IMR-90 (cell line): Measurements from ENCODE around the gene COLEC11. TPM values are rescaled to one million over a fixed set of nuclear protein-coding genes. Genes with fewer than 3 reads are reported as not detected.

Experiments
- ATAC-seq: fragments of 200-7000 bp; cut with Tn5 transposase; 2 replicates; pipeline ENCODE4 v1.9.1; 2020; ENCODE audit warnings: low read depth, mild to moderate bottlenecking, moderate library complexity
- BruUV-seq: library from RNA; stranded (reverse); fragments of 400-500 nt; replicated peaks from 2 replicates; lab custom pipeline; 2021; lab: Mats Ljungman, UMichigan
- CTCF ChIA-PET: fragments of 300-600 bp; formaldehyde crosslinking; extraction: SDS; loops from one replicate; lab custom pipeline; 2021; ENCODE audit warnings: antibody characterized with exemption; lab: Yijun Ruan, JAX
- POLR2A ChIA-PET: fragments of 300-600 bp; sonication (Branson Sonifier 250); formaldehyde crosslinking; loops from one replicate; lab custom pipeline; 2022; ENCODE audit warnings: antibody characterized with exemption; ENCODE audit not compliant: unreplicated experiment; lab: Charles Lee
- DNase-seq: peaks from one replicate; pipeline ENCODE4 v3.0.0; 2013
- H2AFZ ChIP-seq: replicated peaks from 2 replicates; pipeline ENCODE3; 2013; ENCODE audit warnings: low read length, mild to moderate bottlenecking; ENCODE audit not compliant: poor library complexity
- H2AK5ac ChIP-seq: 2 replicates; pipeline ENCODE4 v1.6.1; 2013; ENCODE audit warnings: low read depth, low read length, inconsistent platforms
- H2AK9ac ChIP-seq: replicated peaks from 2 replicates; pipeline ENCODE3; 2013; ENCODE audit warnings: mild to moderate bottlenecking, low read depth, low read length, moderate library complexity; ENCODE audit not compliant: poor library complexity
- H2BK120ac ChIP-seq: 2 replicates; pipeline ENCODE4 v1.6.1; 2013; ENCODE audit warnings: low read depth, low read length, inconsistent platforms
- H2BK15ac ChIP-seq: 3 replicates; pipeline ENCODE4 v1.6.1; 2013; ENCODE audit warnings: low read depth, low read length, inconsistent platforms
- H2BK20ac ChIP-seq: 2 replicates; pipeline ENCODE4 v1.6.1; 2013; ENCODE audit warnings: low read depth, mild to moderate bottlenecking, inconsistent platforms, low read length, moderate library complexity
- H2BK5ac ChIP-seq: 2 replicates; pipeline ENCODE4 v1.6.1; 2013; ENCODE audit warnings: mild to moderate bottlenecking, low read depth, low read length, inconsistent platforms; ENCODE audit not compliant: poor library complexity, severe bottlenecking
- H3K14ac ChIP-seq: replicated peaks from 2 replicates; pipeline ENCODE4 v1.6.1; 2013; ENCODE audit warnings: low read depth, low read length, inconsistent platforms
- H3K18ac ChIP-seq: 2 replicates; pipeline ENCODE4 v1.6.1; 2013; ENCODE audit warnings: low read depth, low read length, control low read depth
- H3K23ac ChIP-seq: 2 replicates; pipeline ENCODE4 v1.6.1; 2013; ENCODE audit warnings: low read depth, low read length, inconsistent platforms
- H3K27ac ChIP-seq: 2 replicates; pipeline ENCODE4 v1.5.1; 2013; ENCODE audit warnings: mild to moderate bottlenecking, control low read depth, low read length; ENCODE audit not compliant: insufficient read depth
- H3K27me3 ChIP-seq: 2 replicates; pipeline ENCODE4 v1.6.1; 2013; ENCODE audit warnings: low read length; ENCODE audit not compliant: control insufficient read depth, insufficient read depth
- H3K36me3 ChIP-seq: 2 replicates; pipeline ENCODE4 v1.6.1; 2013; ENCODE audit warnings: low read length, mixed read lengths; ENCODE audit not compliant: control insufficient read depth, insufficient read depth
- H3K4ac ChIP-seq: 2 replicates; pipeline ENCODE4 v1.6.1; 2013; ENCODE audit warnings: low read depth, low read length, inconsistent platforms
- H3K4me1 ChIP-seq: 2 replicates; pipeline ENCODE4 v1.6.1; 2013; ENCODE audit warnings: low read length, mixed read lengths; ENCODE audit not compliant: control insufficient read depth, insufficient read depth
- H3K4me2 ChIP-seq: 2 replicates; pipeline ENCODE4 v1.6.1; 2013; ENCODE audit warnings: low read depth, mild to moderate bottlenecking, control low read depth, low read length, moderate library complexity
- H3K4me3 ChIP-seq: 2 replicates; pipeline ENCODE4 v1.5.1; 2013; ENCODE audit warnings: low read depth, mild to moderate bottlenecking, control low read depth, low read length, moderate library complexity; ENCODE audit not compliant: insufficient read depth
- H3K56ac ChIP-seq: 2 replicates; pipeline ENCODE4 v1.6.1; 2013; ENCODE audit warnings: low read length, inconsistent platforms; ENCODE audit not compliant: insufficient read depth; ENCODE audit errors: extremely low read depth
- H3K79me1 ChIP-seq, 2 experiments: 2 replicates each; pipeline ENCODE4 v1.6.1; 2013; ENCODE audit warnings: low read length in 2 of 2, inconsistent platforms in 1 of 2, low read depth in 1 of 2
- H3K9ac ChIP-seq: 2 replicates; pipeline ENCODE4 v1.6.1; 2013; ENCODE audit warnings: low read depth, low read length, control low read depth
- H3K9me1 ChIP-seq: 2 replicates; pipeline ENCODE4 v1.6.1; 2013; ENCODE audit warnings: low read length, inconsistent platforms; ENCODE audit not compliant: insufficient read depth
- H3K9me3 ChIP-seq: 2 replicates; pipeline ENCODE4 v1.6.1; 2013; ENCODE audit warnings: low read length; ENCODE audit not compliant: control insufficient read depth, insufficient read depth
- H4K20me1 ChIP-seq: 2 replicates; pipeline ENCODE4 v1.6.1; 2013; ENCODE audit warnings: low read length, inconsistent platforms; ENCODE audit not compliant: insufficient read depth
- H4K5ac ChIP-seq: 2 replicates; pipeline ENCODE4 v1.6.1; 2013; ENCODE audit warnings: mild to moderate bottlenecking, low read depth, low read length, control low read depth
- H4K8ac ChIP-seq, 2 experiments: 2 replicates each; pipeline ENCODE4 v1.6.1; 2013; ENCODE audit warnings: low read depth in 2 of 2, low read length in 2 of 2, control low read depth in 1 of 2, inconsistent platforms in 1 of 2
- H4K91ac ChIP-seq: 2 replicates; pipeline ENCODE4 v1.6.1; 2013; ENCODE audit warnings: low read depth, low read length, inconsistent platforms; ENCODE audit not compliant: insufficient read depth
- BHLHE40 ChIP-seq: fragments of 150-350 bp; IDR thresholded peaks from 2 replicates; pipeline ENCODE4 v1.6.1; 2016; ENCODE audit warnings: mild to moderate bottlenecking, low read depth, low read length
- CEBPB ChIP-seq: IDR thresholded peaks from 2 replicates; pipeline ENCODE4 v1.6.1; 2012; ENCODE audit warnings: low read depth, low read length, improper control_type of control experiment
- CHD1 ChIP-seq: IDR thresholded peaks from 2 replicates; pipeline ENCODE4 v1.6.1; 2012; ENCODE audit warnings: low read depth, low read length, improper control_type of control experiment
- FOS ChIP-seq: fragments of 150-350 bp; IDR thresholded peaks from 2 replicates; pipeline ENCODE4 v1.6.1; 2016; ENCODE audit warnings: low read depth, low read length
- MAFK ChIP-seq: IDR thresholded peaks from 2 replicates; pipeline ENCODE4 v1.6.1; 2012; ENCODE audit warnings: low read depth, low read length, improper control_type of control experiment
- MAZ ChIP-seq: IDR thresholded peaks from 2 replicates; pipeline ENCODE4 v1.6.1; 2012; ENCODE audit warnings: low read depth, mild to moderate bottlenecking, low read length, improper control_type of control experiment, moderate library complexity, borderline replicate concordance
- MXI1 ChIP-seq: IDR thresholded peaks from 2 replicates; pipeline ENCODE4 v1.6.1; 2012; ENCODE audit warnings: low read depth, mild to moderate bottlenecking, low read length, moderate library complexity, borderline replicate concordance
- NFE2L2 ChIP-seq: fragments of 150-350 bp; IDR thresholded peaks from 2 replicates; pipeline ENCODE4 v1.6.1; 2016; ENCODE audit warnings: low read depth, mild to moderate bottlenecking, low read length
- POLR2A ChIP-seq: IDR thresholded peaks from 2 replicates; pipeline ENCODE4 v1.6.1; 2012; ENCODE audit warnings: mild to moderate bottlenecking, low read depth, low read length
- RAD21 ChIP-seq: IDR thresholded peaks from 2 replicates; pipeline ENCODE4 v1.6.1; 2012; ENCODE audit warnings: low read length, improper control_type of control experiment
- RCOR1 ChIP-seq: IDR thresholded peaks from 2 replicates; pipeline ENCODE4 v1.6.1; 2012; ENCODE audit warnings: mild to moderate bottlenecking, low read length, improper control_type of control experiment; ENCODE audit not compliant: insufficient replicate concordance
- RFX5 ChIP-seq: IDR thresholded peaks from 2 replicates; pipeline ENCODE4 v1.8.0; 2012; ENCODE audit warnings: low read depth, mild to moderate bottlenecking, low read length, moderate library complexity
- SMC3 ChIP-seq: fragments of 150-350 bp; IDR thresholded peaks from 2 replicates; pipeline ENCODE4 v1.6.1; 2016; ENCODE audit warnings: low read depth, mild to moderate bottlenecking, antibody characterized with exemption, low read length, moderate library complexity
- WGBS, 2 experiments: methylation state at CpG; one replicate each; pipeline versions ENCODE4 v1.1.5 to v1.1.7; 2013; ENCODE audit warnings: missing lambda C conversion rate in 2 of 2; ENCODE audit not compliant: insufficient read length in 1 of 2; ENCODE audit errors: extremely low coverage in 2 of 2; 5-methylcytosine and 5-hydroxymethylcytosine counted together
- dilution Hi-C: fragments of 300-500 bp; cut with HindIII; formaldehyde crosslinking; loops from one replicate; pipeline ENCODE4 v1.14.3; 2018; ENCODE audit warnings: low sequenced_read_pairs; ENCODE audit not compliant: unreplicated experiment
- in situ Hi-C: fragments of 300-500 bp; cut with MboI; formaldehyde crosslinking; loops from 3 replicates; pipeline ENCODE4 v1.14.3; 2019; ENCODE audit warnings: low sequenced_read_pairs, inconsistent platforms, mixed read lengths
- intact Hi-C: fragments of 100-400 bp; cut with micrococcal nuclease; formaldehyde crosslinking; loops from 2 replicates; pipeline ENCODE4 v1.10.0; 2022
- polyA plus RNA-seq, 3 experiments: library from polyadenylated mRNA; depleted of rRNA; stranded (reverse); fragments of >200 nt; gene quantifications; 2 replicates each; pipeline ENCODE4 v1.2.3, GENCODE V29; 2012; ENCODE audit warnings: low replicate concordance in 1 of 3
- total RNA-seq: library from RNA; depleted of rRNA; stranded (reverse); fragments of >200 nt; gene quantifications from 2 replicates; pipeline ENCODE4 v1.2.3, GENCODE V29; 2012
- TF ChIP-seq, protein P1 (sequence below): fragments of 150-350 bp; IDR thresholded peaks from 2 replicates; pipeline ENCODE4 v1.6.1; 2017; ENCODE audit warnings: mild to moderate bottlenecking, antibody characterized with exemption, low read length, low read depth
- TF ChIP-seq, protein P2 (sequence below): fragments of 150-350 bp; IDR thresholded peaks from 2 replicates; pipeline ENCODE4 v1.6.1; 2016; ENCODE audit warnings: low read depth, mild to moderate bottlenecking, low read length, moderate library complexity, borderline replicate concordance
- TF ChIP-seq, protein P3 (sequence below): conservative IDR thresholded peaks from 2 replicates; pipeline ENCODE4 v1.5.1; 2012; ENCODE audit warnings: mild to moderate bottlenecking, low read depth, low read length, improper control_type of control experiment

Gene COLEC11
- total and polyA plus RNA-seq, 2 of the 4 experiments (the other 2 are of a cell fraction) = under 0.01 to 0.24 TPM

DNA sequence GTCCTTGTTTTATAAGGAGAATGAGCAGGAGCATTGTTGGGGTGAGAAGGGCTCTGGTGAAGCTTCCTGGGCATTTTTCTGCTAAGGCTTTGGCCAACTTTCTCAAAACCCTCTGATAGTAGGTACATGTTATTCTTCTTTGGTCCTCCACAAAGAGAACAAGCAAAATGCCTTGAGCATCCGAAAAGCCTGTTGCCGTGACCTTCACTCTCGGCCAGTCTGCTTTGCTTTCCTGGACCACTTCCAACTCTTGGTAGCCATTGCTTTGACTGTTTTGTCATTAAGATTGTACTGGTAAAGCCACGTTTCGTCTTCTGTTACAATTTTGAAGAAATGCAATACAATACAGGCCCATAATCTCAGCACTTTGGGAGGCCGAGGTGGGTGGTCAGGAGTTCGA, 35.7 kb downstream of the COLEC11 start:
- Histone ChIP-seq H3K4ac (no peak overlapping the region), H3K79me1 (no peaks in the 10 kb centered on the region; a peak in 1 of 4 replicates), H3K9me3 (no peaks in the 10 kb centered on the region), H2BK5ac (no peak overlapping the region), H3K9me1 (peaks cover 16% of the 10 kb centered on the region), H3K9ac (no peak overlapping the region), H3K36me3 (no peaks in the 10 kb centered on the region), H2BK120ac (no peak overlapping the region), H3K4me3 (no peak overlapping the region), H3K27me3 (peaks cover 2% of the 10 kb centered on the region; the same call in 1 of the 2 replicates), H2AFZ (no peak overlapping the region), H4K20me1 (no peaks in the 10 kb centered on the region), H3K4me2 (no peak overlapping the region), H2AK9ac (no peak overlapping the region), H4K8ac (no peak overlapping the region), H2BK15ac (no peak overlapping the region), H3K23ac (no peak overlapping the region), H4K5ac (no peak overlapping the region), H2AK5ac (no peak overlapping the region), H4K91ac (no peak overlapping the region), H3K56ac (no peak overlapping the region), H3K14ac (no peak overlapping the region), H3K18ac (no peak overlapping the region; the same call in 1 of the 2 replicates), H3K27ac (peak overlapping the region; percentile 1; the same call in 1 of the 2 replicates), H3K4me1 (peaks cover 15% of the 10 kb centered on the region; the same call in 1 of the 2 replicates), H2BK20ac (no peak overlapping the region)
- intact Hi-C loops = loop anchor here (5.0 kb wide), 1 partner anchor 33 kb away; the partner anchor contains the start of gene COLEC11
- in situ Hi-C loops = no loop called here
- no peak for TF ChIP-seq CEBPB
- TF ChIP-seq, protein P1, sequence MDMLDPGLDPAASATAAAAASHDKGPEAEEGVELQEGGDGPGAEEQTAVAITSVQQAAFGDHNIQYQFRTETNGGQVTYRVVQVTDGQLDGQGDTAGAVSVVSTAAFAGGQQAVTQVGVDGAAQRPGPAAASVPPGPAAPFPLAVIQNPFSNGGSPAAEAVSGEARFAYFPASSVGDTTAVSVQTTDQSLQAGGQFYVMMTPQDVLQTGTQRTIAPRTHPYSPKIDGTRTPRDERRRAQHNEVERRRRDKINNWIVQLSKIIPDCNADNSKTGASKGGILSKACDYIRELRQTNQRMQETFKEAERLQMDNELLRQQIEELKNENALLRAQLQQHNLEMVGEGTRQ = no peak
- TF ChIP-seq MXI1 = no peak
- no peak for TF ChIP-seq RAD21
- no peak for TF ChIP-seq RFX5
- TF ChIP-seq, protein P2, sequence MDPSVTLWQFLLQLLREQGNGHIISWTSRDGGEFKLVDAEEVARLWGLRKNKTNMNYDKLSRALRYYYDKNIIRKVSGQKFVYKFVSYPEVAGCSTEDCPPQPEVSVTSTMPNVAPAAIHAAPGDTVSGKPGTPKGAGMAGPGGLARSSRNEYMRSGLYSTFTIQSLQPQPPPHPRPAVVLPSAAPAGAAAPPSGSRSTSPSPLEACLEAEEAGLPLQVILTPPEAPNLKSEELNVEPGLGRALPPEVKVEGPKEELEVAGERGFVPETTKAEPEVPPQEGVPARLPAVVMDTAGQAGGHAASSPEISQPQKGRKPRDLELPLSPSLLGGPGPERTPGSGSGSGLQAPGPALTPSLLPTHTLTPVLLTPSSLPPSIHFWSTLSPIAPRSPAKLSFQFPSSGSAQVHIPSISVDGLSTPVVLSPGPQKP = no peak
- TF ChIP-seq BHLHE40 = no peak
- TF ChIP-seq MAZ = no peak
- TF ChIP-seq NFE2L2 = no peak
- TF ChIP-seq, protein P3, sequence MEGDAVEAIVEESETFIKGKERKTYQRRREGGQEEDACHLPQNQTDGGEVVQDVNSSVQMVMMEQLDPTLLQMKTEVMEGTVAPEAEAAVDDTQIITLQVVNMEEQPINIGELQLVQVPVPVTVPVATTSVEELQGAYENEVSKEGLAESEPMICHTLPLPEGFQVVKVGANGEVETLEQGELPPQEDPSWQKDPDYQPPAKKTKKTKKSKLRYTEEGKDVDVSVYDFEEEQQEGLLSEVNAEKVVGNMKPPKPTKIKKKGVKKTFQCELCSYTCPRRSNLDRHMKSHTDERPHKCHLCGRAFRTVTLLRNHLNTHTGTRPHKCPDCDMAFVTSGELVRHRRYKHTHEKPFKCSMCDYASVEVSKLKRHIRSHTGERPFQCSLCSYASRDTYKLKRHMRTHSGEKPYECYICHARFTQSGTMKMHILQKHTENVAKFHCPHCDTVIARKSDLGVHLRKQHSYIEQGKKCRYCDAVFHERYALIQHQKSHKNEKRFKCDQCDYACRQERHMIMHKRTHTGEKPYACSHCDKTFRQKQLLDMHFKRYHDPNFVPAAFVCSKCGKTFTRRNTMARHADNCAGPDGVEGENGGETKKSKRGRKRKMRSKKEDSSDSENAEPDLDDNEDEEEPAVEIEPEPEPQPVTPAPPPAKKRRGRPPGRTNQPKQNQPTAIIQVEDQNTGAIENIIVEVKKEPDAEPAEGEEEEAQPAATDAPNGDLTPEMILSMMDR = no peak
- TF ChIP-seq SMC3 = no peak
- no peak for TF ChIP-seq MAFK
- TF ChIP-seq FOS = no peak
- no peak for TF ChIP-seq CHD1
- TF ChIP-seq POLR2A = no peak
- TF ChIP-seq RCOR1 = no peak
- BruUV-seq = no TSS peak
- POLR2A ChIA-PET = no interaction called here
- dilution Hi-C loops = no loop called here
- DNase-seq (no peak), ATAC-seq (no peak)
- WGBS, 2 experiments = no CpG with 5 or more reads among the region's 7 CpGs
- CTCF ChIA-PET = no interaction called here
